Breast epithelium (tissue), 3 donors: ENCODE results near the gene FAM163A.

Experiments used
- CTCF ChIP-seq, 3 donors: fragments of 450-650 bp; IDR thresholded peaks; one replicate each; pipeline ENCODE4 v1.5.1; 2016 to 2017; ENCODE audit warnings: antibody characterized with exemption in 3 of 3, mild to moderate bottlenecking in 3 of 3, moderate library complexity in 3 of 3
- POLR2A ChIP-seq: fragments of 450-650 bp; IDR thresholded peaks from one replicate; pipeline ENCODE4 v1.6.1; 2016; ENCODE audit warnings: antibody characterized with exemption, mild to moderate bottlenecking, moderate library complexity
- POLR2AphosphoS5 ChIP-seq, 3 donors: sonication (generic); formaldehyde crosslinking; IDR thresholded peaks; one replicate each; pipeline ENCODE4 v1.6.1; 2017; ENCODE audit warnings: antibody characterized with exemption in 3 of 3

GRCh38 chr1:179817789-179818188, 74.7 kb downstream of the FAM163A start:
- TF ChIP-seq CTCF (IDR thresholded peaks at IDR 0.05), result no peak
- TF ChIP-seq POLR2A, result no peak
- TF ChIP-seq POLR2AphosphoS5 (IDR thresholded peaks at IDR 0.05), result no peak
